ENCODE results near the gene VAMP2.

Gene VAMP2

GRCh38 chr17:8117367-8117979, 45.3 kb downstream of the VAMP2 start:
- ATAC-seq (replicated peaks) (no peak), DNase-seq (no peak)
- Mint-ChIP-seq H3K9me3 (peaks cover 3 to 5% of the 10 kb centered on the region in 2 donors), H3K4me3 (peak overlapping the region; percentile 91 to 92), H3K27me3 (peaks cover 45 to 87% of the 10 kb centered on the region in 2 donors), H3K36me3 (ENCODE audit: insufficient read depth) (peaks cover 42% of the 10 kb centered on the region), H3K27ac (peak overlapping the region in 1 of 2 donors; percentile 100), H3K4me1 (ENCODE audit: low read depth in 2 of 2) (peaks cover 36 to 39% of the 10 kb centered on the region in 2 donors)

- ATAC-seq (replicated peaks) (no peak), DNase-seq (no peak)
- Mint-ChIP-seq H3K27me3 (peaks cover 45 to 92% of the 10 kb centered on the region in 2 donors), H3K4me1 (ENCODE audit: low read depth in 2 of 2) (peaks cover 35 to 36% of the 10 kb centered on the region in 2 donors), H3K9me3 (peaks cover 3 to 5% of the 10 kb centered on the region in 2 donors), H3K27ac (no peak overlapping the region), H3K4me3 (peak overlapping the region in 1 of 2 donors; percentile 92), H3K36me3 (ENCODE audit: insufficient read depth) (peaks cover 40% of the 10 kb centered on the region)
Observed at GRCh38 chr17:8116776-8117175, 46.0 kb downstream of the VAMP2 start.

- DNase-seq (no peak), ATAC-seq (replicated peaks) (no peak)
- Mint-ChIP-seq H3K4me3 (no peak overlapping the region), H3K27me3 (peaks cover 54 to 65% of the 10 kb centered on the region in 2 donors), H3K27ac (no peak overlapping the region), H3K9me3 (no peaks in the 10 kb centered on the region), H3K4me1 (ENCODE audit: low read depth in 2 of 2) (peaks cover 0 to 4% of the 10 kb centered on the region in 2 donors), H3K36me3 (ENCODE audit: insufficient read depth) (no peaks in the 10 kb centered on the region)
Observed at GRCh38 chr17:8110907-8111306, 51.8 kb downstream of the VAMP2 start.

GRCh38 chr17:8110456-8110804, 52.3 kb downstream of the VAMP2 start:
- H3K4me1 Mint-ChIP-seq (ENCODE audit: low read depth in 2 of 2): peaks cover 0 to 4% of the 10 kb centered on the region in 2 donors
- H3K36me3 Mint-ChIP-seq (ENCODE audit: insufficient read depth): no peaks in the 10 kb centered on the region
- DNase-seq (no peak), ATAC-seq (replicated peaks) (no peak)
- no peaks in the 10 kb centered on the region for H3K9me3 Mint-ChIP-seq
- no peak overlapping the region for H3K27ac Mint-ChIP-seq
- peaks cover 49 to 63% of the 10 kb centered on the region in 2 donors for H3K27me3 Mint-ChIP-seq
- no peak overlapping the region for H3K4me3 Mint-ChIP-seq

GRCh38 chr17:8109661-8110455, 52.9 kb downstream of the VAMP2 start:
- no peaks in the 10 kb centered on the region for H3K36me3 Mint-ChIP-seq (ENCODE audit: insufficient read depth)
- peaks cover 43 to 57% of the 10 kb centered on the region in 2 donors for H3K27me3 Mint-ChIP-seq
- H3K4me1 Mint-ChIP-seq (ENCODE audit: low read depth in 2 of 2): peaks cover 0 to 4% of the 10 kb centered on the region in 2 donors
- no peak overlapping the region for H3K27ac Mint-ChIP-seq
- ATAC-seq (replicated peaks): peak; percentile 99
- DNase-seq: peak; percentile 74 to 77 (median 76)
- no peaks in the 10 kb centered on the region for H3K9me3 Mint-ChIP-seq
- H3K4me3 Mint-ChIP-seq: peak overlapping the region; percentile 47 to 50

Data from effector memory CD8-positive, alpha-beta T cell (primary cell).